NCI-H146 treated with DMSO at 0.1 percent for 48 hours (cell line): ENCODE results near the gene LMNTD1.
"Not testable (repeated sequence)": the region's sequence is repeated elsewhere in the genome, so short reads cannot be mapped to it uniquely, and the experiment has no call there.

Experiments
- DNase-seq: peaks from one replicate; lab custom pipeline; 2025; ENCODE audit not compliant: unreplicated experiment; lab: John Stamatoyannopoulos, UW

Gene LMNTD1

GRCh38 chr12:25433581-25434325, 119.3 kb downstream of the LMNTD1 start:
- DNase-seq = no peak

GRCh38 chr12:25433024-25433423, 120.1 kb downstream of the LMNTD1 start:
- DNase-seq = no peak

- DNase-seq = no peak
Measured at GRCh38 chr12:25427337-25428249, 125.5 kb downstream of the LMNTD1 start.

- not testable (repeated sequence) for DNase-seq
Measured at GRCh38 chr12:25426821-25427220, 126.3 kb downstream of the LMNTD1 start.
